HG02571 (cell line): ENCODE results near the gene NCAPD2.

ENCODE experiments used
- ATAC-seq: cut with Tn5 transposase; IDR thresholded peaks from one replicate; pipeline ENCODE4 v1.9.1; 2021; ENCODE audit warnings: mild to moderate bottlenecking, moderate library complexity; ENCODE audit not compliant: unreplicated experiment

Gene NCAPD2

DNA sequence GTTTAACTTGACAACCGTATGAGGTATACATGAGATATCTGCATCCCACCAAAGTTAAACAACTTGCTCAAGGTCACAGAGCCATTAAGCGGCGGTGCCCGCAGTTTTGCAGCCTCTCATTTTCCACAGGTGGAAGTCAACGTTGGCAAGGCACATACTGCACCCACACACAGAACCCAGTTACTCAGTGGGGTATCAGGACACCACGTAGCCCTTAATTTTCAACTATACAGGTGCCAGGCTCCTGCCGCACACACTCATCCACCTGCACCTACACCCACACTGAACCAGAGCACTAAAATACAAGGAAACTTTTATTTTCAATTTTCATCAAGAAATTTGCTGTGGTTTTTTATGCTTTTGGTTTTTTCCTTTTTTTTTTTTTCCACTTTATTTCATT lies 75.9 kb downstream of the NCAPD2 start:
- ATAC-seq: no peak

DNA sequence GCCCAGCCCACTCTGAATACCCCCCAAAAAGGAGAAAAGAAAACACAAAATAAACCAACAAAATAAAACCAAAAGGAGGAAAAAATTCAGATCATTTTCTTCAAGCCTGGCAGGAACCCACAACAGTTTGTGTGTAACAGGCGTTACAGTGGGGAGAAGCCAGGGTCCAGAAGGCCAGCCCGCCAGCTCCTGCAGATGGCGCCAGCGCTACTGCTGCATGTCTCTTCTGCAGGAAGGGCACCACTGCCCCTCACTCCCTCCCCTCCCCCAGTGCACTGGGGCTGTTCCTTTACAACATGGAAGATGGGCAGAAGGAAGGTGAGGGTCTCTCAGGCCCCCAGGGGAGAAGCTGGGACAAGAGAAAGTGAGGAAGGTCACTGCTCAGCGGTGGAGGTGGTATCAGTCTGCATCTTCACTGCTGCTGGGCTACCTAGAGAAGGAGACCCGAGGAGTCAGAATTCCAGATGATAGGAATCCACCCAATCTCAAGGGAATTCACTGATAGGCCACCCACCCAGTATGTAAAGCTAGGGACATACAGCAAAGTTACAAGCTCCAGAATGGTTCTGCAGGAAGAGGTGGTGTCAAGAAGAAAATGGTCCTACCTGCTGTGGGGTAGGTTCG lies 76.5 kb downstream of the NCAPD2 start:
- ATAC-seq: no peak

DNA sequence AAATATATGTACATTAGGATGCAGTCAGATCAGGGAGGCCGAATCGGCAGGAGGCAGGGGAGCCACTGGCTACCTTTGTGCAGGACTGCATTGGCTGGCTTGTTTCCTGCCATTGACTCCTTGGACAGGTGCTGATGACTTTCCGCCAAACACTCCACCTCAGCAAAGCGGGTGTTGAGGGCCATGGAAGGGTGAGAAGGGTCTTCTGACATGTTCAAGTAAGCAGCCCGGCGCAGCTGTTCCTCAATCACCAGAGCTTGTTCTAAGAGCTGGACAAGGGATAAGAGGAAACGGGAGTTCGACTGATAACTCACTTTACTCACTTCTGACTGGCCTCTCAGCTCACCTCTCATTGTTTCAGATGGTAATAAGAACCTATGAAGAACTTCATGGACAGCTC lies 79.1 kb downstream of the NCAPD2 start:
- ATAC-seq: no peak

DNA sequence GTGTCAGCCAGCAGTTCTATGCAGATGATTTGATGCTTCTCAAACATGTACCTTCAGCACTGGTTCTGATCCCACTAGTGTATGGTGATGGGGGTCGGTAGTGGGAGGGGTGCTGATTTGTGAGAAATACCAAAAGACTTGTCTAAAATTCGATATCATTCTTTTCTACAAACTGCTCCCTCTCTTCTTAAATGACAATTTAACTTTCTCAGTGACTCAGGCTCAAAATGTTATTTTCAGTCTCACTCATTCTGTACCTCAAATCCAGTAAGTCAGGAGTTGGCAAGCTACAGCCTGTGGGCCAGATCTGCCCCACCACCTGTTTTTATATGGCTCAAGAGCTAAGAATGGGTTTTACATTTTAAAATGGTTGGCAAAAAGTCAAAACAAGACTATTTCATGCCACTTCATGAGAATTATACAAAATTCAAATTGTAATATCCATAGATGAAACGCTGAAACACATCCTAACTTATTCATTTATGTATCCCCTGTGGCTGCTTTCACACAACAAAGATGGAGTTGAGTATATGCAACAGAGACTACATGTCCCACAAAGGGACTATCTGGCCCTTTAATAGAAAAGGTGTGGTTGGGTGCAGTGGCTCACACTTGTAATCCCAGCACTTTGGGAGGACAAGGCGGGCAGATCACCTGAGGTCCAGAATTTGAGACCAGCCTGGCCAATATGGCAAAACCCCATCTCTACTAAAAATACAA lies 80.8 kb downstream of the NCAPD2 start:
- no peak for ATAC-seq

DNA sequence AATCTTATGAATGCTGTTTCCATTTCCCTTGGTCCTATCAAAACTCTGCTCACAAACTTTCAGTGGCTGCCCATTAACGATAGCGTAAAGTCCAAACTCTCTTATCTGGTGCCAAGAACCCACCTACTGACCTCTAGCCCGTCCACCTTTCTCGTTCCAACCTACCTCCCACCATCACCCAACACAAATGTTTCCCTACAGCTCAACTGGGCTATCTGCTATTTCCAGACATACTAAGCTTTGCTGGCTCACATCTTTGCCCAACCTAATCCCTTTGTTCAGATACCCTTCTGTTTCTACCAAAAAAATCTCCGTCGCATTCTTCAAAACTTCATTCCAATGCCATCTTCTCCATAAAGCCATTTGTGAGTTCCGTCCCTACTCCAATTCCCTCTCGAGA lies 81.7 kb downstream of the NCAPD2 start:
- ATAC-seq: no peak
